Measurements from ENCODE around the gene ANAPC5.
"Not testable (repeated sequence)": the region's sequence is repeated elsewhere in the genome, so short reads cannot be mapped to it uniquely, and the experiment has no call there.

ANAPC5 gene

DNA sequence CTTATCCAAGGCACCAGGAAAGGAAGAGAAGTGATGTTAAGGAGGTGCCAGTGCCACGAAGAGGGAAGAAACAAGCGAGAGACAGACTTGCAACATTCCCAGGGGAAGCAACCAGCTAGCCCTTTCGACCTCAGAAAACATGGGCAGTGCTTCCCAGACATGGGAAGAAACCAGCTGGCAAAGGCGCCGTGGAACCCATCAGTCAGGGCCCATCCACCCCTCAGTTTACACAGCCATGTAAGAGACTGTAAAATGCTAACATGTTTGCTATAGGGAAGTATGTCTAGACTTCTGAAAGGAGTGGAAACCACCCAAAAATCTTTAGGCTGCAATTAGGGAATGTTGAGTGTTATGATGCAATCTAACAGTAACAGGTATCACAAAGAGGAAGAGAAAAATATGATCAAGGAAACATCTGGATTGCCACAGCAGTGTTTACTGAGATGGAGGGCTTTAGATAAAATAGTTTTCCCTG is 26.3 kb downstream of the ANAPC5 start:
- in situ Hi-C loops (cut with MboI; ENCODE audit: low pct_unique_long_range_greater_than_20kb, low sequenced_read_pairs), result no loop called here
- peak; percentile 82 for DNase-seq

DNA sequence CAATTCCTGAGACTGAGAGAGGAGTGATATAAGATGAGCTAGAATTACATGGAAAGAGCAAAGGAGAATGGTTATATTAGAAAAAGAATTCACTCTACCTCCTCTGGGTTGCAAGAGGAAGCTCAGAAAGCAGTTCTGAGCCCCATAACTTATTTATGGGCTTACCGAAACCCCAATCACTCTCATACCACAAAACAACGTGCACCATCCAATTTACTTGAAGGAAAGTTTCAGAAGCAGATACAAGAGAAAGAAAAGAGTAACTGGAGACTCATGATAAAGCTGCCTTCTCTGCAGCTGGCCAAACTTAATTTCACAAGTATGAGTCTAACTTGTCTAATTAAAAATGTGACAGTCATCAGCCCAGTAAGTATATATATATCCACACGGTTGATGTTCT is 28.3 kb downstream of the ANAPC5 start:
- in situ Hi-C loops (cut with MboI; ENCODE audit: low pct_unique_long_range_greater_than_20kb, low sequenced_read_pairs), result no loop called here
- DNase-seq, result no peak

DNA sequence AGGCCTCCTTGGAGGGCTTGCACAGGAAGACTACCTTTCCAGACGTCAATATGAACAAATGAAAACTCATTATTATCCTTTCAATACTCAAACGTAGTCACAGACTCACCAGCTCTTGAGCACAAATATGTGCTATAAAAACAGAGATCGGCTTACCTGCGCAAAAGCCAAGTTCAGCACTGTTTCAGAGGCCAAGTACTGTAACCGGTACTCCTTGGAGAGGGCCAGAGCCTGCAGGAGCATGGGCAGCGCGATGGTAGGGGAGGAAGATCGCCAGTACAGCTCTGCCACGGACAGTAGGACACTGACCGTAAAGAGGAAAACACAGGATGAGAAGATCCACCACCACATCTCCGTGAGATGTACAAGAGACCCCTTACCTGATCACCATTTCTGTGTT is 34.1 kb downstream of the ANAPC5 start:
- in situ Hi-C loops (cut with MboI; ENCODE audit: low pct_unique_long_range_greater_than_20kb, low sequenced_read_pairs), result no loop called here
- no peak for DNase-seq

DNA sequence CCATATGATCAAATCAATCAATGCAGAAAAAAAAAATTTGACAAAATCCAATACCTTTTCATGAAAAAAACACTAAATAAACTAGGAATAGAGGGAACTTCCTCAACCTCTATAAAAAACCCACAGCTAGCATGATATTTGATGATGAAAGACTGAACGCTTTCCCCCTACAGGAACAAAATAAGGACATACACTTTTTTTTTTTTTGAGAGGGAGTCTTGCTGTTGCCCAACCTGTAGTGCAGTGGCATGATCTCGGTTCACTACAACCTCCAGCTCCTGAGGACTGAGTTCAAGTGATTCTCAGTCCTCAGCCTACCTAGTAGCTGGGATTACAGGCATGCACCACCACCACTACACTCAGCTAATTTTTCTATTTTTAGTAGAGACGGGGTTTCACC is 37.8 kb downstream of the ANAPC5 start:
- DNase-seq, result peak; percentile 46
- in situ Hi-C loops (cut with MboI; ENCODE audit: low pct_unique_long_range_greater_than_20kb, low sequenced_read_pairs), result no loop called here

DNA sequence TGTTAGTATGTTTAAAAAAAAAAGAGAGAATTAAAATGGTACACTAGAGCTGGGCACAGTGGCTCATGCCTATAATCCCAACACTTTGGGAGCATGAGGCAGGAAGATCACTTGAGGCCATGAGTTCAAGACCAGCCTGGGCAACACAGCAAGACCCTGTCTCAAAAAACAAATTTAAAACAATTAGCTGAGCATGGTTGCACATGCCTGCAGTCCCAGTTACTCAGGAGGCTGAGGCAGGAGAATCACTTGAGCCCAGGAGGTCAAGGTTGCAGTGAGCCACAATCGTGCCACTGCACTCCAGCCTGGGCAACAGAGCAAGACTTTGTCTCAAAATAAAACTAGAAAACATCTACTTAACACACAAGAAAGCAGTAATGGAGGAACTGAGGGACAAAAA is 42.0 kb downstream of the ANAPC5 start:
- in situ Hi-C loops (cut with MboI; ENCODE audit: low pct_unique_long_range_greater_than_20kb, low sequenced_read_pairs); DNase-seq: not testable (repeated sequence)

DNA sequence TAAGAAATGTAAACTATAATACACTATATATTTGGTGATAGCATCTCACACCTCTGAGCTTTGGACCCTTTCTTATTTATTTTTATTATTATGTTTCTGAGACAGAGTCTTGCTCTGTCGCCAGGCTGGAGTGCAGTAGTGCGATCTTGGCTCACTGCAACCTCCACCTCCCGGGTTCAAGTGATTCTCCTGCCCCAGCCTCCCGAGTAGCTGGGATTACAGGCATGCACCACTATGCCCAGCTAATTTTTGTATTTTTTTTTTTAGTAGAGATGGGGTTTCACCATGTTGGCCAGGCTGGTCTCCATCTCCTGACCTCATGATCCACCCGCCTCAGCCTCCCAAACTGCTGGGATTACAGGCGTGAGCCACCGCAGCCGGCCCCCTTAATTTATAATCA is 44.8 kb downstream of the ANAPC5 start:
- in situ Hi-C loops (cut with MboI; ENCODE audit: low pct_unique_long_range_greater_than_20kb, low sequenced_read_pairs), result not testable (repeated sequence)

DNA sequence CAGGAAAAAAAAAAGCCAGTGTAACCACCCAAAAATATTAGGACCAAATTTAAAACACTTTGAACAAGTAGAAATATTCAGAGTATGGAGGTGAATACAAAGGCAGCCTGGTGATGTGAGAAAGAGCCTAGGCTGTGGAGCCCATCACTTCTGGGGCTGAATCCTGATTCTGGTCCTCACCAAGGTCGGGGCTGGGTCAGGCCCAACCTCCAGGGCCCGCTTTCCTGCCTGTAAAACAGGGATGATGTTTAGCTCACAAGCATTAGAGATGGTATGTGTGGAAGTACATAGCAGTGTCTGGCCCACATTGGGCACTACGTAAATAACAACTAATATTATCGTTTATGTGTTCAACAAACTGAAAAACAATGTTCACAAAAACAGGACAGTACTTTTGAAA is 47.9 kb downstream of the ANAPC5 start:
- no peak for DNase-seq
- in situ Hi-C loops (cut with MboI; ENCODE audit: low pct_unique_long_range_greater_than_20kb, low sequenced_read_pairs), result no loop called here

More for the DNA sequence above, 44.8 kb downstream of the ANAPC5 start:
- not testable (repeated sequence) for DNase-seq

DNA sequence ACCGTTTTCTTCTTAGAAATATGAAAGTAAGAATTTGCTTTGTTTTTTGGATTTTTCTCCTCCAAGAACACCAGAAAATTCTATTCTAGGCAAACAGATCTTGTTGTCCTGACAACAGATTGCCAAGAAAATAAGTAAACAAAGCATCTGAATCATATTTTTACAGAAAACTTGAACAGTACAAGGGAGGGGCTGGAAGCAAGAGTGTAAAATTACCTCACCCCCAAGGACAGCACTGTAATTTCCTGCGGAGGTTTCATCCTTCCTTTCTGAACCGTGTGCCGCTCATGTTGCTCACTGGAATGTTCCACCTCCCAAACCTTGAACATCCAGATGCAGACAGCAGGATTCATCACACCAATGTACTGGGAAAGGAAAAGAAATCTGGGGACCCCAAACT is 50.3 kb downstream of the ANAPC5 start:
- no peak for DNase-seq
- in situ Hi-C loops (cut with MboI; ENCODE audit: low pct_unique_long_range_greater_than_20kb, low sequenced_read_pairs), result no loop called here

DNA sequence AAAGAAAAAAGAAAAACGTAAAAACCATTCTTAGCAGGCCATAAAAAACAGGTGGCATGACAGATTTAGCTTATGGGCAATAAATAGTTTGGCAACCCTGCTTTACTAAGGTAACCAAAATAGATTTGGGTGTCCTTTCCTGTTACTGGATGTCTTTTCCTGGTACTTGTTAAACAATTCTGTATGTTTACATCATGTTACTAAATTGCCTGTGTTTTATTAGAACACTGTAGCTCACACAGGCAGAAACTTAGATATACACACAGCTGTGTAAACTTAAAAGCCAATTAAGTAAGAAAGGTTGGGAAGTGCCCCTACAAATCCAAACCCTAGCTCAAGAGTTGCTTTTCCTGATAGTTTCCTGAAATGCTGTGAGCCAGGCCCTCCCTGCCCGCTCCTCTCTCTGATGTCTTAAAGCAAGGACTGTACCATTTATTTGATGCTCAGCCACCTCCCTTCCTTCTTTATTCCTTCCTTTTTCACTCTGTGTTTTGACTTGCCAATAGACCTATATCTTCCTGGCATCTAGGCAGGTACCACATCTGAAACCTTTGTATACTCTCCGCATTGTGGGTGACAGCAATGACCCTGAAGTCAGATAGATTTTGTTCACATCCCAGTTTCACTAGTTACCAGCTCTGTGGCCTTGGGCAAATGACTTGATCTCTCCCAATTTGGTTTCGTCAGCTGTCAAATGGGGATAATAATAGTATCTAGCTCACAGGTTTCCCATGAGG is 52.0 kb downstream of the ANAPC5 start:
- in situ Hi-C loops (cut with MboI; ENCODE audit: low pct_unique_long_range_greater_than_20kb, low sequenced_read_pairs), result no loop called here
- no peak for DNase-seq

DNA sequence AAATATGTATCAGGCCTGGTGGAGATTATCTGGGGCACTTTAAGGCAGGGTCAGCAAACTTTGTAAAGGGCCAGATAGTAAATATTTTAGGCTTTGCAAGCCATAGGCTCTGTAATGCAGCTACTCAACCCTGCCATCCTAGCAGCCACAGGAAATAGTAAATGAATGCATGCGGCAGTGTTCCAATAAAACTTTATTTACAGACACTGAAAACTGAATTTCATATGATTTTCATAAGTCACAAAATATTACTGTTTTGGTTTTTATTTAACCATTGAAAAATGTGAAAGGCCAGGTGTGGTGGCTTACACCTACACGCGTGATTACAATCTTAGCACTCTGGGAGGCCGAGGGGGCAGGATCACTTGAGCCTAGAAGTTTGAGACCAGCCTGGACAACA is 52.5 kb downstream of the ANAPC5 start:
- in situ Hi-C loops (cut with MboI; ENCODE audit: low pct_unique_long_range_greater_than_20kb, low sequenced_read_pairs), result no loop called here
- DNase-seq, result no peak

DNA sequence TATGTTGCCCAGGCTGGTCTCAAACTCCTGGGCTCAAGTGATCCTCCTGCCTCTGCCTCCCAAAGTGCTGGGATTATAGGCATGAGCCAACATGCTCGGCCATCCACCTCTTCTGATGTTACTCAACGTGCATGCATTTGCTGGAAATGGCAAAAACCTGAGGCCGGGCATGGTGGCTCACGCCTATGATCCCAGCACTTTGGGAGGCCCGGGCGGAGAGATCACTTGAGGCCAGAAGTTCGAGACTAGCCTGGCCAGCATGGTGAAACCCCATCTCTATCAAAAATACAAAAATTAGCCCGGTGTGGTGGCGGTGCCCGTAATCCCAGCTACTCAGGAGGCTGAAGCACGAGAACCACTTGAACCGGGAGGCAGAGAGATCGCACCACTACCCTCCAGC is 53.8 kb downstream of the ANAPC5 start:
- DNase-seq; in situ Hi-C loops (cut with MboI; ENCODE audit: low pct_unique_long_range_greater_than_20kb, low sequenced_read_pairs): not testable (repeated sequence)

DNA sequence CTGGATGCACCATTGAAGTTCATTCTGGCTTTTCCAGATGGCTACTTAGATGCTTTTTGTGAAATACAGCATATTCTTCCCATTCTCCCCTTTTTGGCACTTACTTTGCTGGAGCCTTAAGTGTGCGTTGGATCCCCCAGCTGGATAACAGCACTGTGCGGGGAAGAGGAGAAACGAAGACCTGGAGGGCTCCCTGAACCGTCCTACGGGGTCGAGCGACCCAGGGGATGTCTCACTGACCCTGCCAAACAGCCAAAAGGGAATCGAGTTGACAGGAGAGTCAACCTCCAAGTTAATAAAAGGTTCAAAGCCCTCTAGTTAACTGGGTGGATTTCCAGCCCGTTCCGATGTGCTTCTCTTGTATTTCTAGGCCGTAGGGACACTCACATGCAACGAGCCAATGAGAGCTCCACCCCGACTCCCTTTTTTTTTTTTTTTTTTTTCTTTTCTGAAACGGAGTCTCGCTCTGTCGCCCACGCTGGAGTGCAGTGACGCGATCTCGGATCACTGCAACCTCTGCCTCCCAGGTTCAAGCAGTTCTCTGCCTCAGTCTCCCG is 54.7 kb downstream of the ANAPC5 start:
- DNase-seq, result no peak
- in situ Hi-C loops (cut with MboI; ENCODE audit: low pct_unique_long_range_greater_than_20kb, low sequenced_read_pairs), result no loop called here

DNA sequence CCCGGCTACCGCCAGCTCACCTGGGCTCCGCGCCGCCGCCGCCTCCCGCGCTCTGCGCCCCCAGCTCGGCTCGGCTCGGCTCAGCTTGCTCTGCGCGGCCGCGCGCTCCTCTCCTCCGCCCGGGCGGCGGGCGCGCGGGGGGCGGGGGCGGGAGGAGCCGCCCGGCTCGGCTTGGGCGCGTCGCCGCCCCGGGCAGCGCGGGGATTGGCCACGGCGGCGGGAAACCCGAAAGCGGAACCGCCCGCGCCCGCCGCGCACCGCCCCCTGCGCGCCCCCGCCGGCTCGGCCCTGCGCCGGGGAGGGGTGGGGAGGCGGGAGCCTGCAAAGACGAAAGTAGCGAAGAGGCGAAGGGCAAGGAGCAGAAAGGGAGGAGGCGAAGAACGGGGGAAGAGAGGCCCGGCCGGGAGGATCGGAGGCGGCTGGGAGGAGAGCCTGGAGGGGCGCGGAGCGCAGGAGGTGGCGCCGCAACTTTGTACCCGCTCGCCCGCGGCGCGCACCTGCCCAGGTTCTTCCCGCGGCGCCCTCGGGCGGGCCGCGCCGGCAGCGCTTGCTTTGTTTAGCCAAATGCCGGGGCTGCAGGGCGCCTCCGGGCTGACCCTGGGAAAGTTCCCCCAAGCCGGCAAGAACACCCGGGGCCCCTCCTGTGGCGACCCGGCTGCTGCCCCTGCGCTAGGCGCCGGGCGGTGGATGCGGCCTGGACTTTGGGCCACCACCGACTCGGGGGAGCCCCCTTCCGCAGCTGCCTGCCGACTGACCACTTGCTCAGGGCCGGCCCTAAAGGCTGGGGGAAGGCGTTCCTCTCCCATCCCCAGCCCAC is 55.4 kb downstream of the ANAPC5 start, which contains the start of gene CAMKK2:
Gene CAMKK2 (minus strand): TSS at position 92 of the 817 bp plus-strand sequence. CDS start 22,183 bp downstream, outside the sequence.
- in situ Hi-C loops (cut with MboI; ENCODE audit: low pct_unique_long_range_greater_than_20kb, low sequenced_read_pairs), result no loop called here

DNA sequence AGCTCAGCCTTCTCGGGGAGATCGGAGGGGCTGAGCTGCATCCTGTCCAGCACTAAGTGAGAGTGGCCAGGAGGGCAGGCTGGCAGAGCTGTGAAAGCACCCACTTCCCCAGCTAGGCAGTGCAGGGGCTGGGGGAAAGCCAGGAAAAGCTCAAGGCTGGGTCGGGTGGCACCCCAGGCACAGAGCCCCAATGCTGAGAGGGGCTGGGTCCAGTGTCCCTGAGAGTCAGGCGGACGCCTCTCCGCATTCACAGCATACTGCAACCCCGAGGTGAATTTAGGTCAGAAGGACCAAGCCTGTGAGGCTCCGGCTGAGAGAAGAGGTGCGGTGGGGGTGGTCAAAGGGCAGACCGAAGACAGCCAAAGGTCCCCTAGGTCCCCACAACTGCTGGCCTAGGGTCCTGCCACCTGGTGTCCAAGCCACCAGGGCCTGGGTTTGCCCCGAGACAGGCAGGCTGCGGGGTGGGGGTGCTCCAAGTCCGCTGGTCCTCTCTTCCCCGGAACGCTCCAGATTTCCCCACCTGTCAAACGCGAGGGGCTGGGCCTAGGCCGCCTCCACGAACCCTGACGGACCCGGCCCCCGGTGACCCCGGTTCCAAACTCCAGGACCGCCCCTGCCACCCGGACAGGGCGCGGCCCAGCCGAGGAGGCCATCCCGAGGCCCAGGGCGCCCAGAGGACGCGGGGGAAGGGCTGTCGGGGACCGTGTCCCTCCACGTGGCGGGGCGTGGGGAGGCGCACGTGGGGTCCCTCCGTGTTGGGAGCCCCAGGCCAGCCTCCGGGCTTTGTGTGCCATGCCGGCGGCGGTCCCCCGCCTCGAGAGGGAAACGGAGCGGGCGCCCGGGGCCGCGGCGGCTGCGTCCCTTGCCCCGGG is 56.2 kb downstream of the ANAPC5 start:
- in situ Hi-C loops (cut with MboI; ENCODE audit: low pct_unique_long_range_greater_than_20kb, low sequenced_read_pairs), result no loop called here
- peak; percentile 43 for DNase-seq

More for the DNA sequence above, 55.4 kb downstream of the ANAPC5 start, which contains the start of gene CAMKK2:
- DNase-seq, result peak; percentile 85

DNA sequence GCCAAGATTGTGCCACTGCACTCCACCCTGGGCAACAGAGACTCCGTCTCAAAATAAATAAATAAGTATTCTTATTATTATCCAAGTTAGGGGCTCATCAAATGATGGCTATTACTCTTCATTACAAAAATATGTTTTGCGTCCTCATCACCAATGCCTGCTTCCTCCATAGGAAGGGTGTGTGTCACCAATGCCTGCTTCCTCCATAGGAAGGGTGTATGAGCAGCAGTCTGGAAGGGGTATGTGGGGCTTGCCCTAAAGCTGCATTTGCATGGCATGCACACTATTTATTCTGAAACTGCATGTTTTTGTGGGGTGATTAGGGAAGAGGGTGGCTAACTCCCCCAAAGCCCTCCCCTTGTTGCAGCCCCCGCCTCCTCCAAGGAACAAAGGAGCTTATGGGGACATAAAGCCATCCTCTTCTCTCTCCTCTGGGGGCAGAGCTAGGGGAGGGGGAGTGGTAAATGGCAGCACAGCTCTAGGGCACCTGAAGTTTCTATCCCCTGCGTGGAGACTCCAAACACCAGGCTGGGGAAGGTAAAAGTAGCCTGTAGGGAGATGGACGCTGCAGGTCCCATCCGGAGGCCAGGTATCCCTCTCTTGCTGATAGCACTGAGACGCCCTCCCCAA is 57.0 kb downstream of the ANAPC5 start:
- in situ Hi-C loops (cut with MboI; ENCODE audit: low pct_unique_long_range_greater_than_20kb, low sequenced_read_pairs), result no loop called here
- DNase-seq, result peak; percentile 16

DNA sequence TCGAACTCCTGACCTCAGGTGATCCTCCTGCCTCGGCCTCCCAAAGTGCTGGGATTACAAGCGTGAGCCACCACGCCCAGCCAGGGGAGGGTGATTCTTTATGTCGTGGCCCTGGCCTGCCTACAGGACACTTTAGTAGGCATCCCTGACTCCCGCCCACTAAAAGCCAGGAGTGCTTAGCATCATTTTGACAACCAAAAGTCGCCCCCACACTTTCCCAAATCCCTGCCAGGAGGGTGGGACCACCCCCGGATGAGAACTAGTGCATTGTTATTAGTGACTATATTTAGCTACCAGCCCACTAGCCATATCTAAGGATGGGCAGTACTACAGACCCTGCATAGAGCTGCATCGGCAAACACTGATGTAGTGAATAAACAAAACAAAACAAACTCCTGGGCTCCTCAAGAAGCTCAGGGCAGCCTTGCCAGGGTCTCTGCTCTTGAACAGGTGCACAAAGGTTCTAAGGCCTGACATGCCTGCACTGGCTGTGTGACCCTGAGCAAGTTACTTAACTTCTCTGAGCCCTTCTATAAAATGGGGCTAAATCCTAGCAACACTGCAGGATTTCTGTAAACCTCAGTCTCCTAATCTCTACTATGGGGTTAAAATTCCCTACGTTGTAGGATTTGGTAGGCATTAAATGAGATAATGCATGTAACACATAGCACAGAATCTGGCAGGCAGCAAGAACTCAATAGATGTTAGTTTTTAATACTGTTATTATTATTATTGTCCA is 57.9 kb downstream of the ANAPC5 start:
- no peak for DNase-seq
- in situ Hi-C loops (cut with MboI; ENCODE audit: low pct_unique_long_range_greater_than_20kb, low sequenced_read_pairs), result no loop called here

DNA sequence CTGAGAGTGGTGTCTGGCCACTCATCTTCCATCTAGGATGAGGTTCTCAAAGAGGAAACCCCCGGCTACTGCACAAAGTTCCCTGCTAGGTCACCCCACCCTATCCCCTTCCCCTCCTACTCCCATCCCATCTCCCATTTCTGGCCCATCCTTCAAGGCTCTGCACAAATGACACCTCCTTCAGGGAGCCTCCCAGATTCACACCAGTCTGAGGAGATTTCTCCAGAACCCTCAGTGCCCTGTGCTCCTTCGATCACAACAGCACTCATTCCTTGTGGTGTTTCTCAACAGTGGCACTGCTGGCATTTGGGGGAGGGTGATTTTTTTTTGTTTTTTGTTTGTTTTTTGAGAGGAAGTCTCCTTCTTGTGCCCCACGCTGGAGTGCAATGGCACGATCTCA is 58.6 kb downstream of the ANAPC5 start:
- DNase-seq, result no peak
- in situ Hi-C loops (cut with MboI; ENCODE audit: low pct_unique_long_range_greater_than_20kb, low sequenced_read_pairs), result no loop called here

DNA sequence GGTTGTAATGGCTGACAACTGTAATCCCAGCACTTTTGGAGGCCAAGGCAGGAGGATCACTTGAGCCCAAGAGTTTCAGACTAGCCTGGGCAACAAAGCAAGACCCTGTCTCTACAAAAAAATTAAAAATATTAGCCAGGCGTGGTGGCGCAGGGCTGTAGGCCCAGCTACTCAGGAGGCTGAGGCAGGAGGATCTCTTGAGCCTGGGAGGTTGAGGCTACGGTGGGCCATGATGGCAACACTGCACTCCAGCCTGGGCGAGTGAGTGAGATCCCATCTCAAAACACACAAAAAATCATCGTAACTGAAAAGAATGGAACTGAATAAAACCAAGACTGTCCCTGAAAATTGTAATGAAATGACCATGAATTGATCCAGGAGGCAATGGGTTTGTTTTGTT is 61.8 kb downstream of the ANAPC5 start:
- in situ Hi-C loops (cut with MboI; ENCODE audit: low pct_unique_long_range_greater_than_20kb, low sequenced_read_pairs), result no loop called here
- DNase-seq, result no peak

All from KBM-7 (cell line).